ENCODE data around the gene HDHD5. TPM values are rescaled to one million over a fixed set of nuclear protein-coding genes. Genes with fewer than 3 reads are reported as not detected.

The HDHD5 gene
- total and polyA plus RNA-seq, 4 donors = 13.2 to 46.1 (median 35.9) TPM

GRCh38 chr22:17145021-17145680 is 13.9 kb downstream of the HDHD5 start:
- TF ChIP-seq MAX (IDR thresholded peaks at IDR 0.05) = no peak
- TF ChIP-seq FOXA1 (IDR thresholded peaks at IDR 0.05) = no peak
- no peak for TF ChIP-seq FOXA2 (IDR thresholded peaks at IDR 0.05)
- TF ChIP-seq RAD21 (IDR thresholded peaks at IDR 0.05) = no peak
- TF ChIP-seq EGR1 (IDR thresholded peaks at IDR 0.05; ENCODE audit: low read depth in 2 of 2) = no peak
- TF ChIP-seq ATF3 (IDR thresholded peaks at IDR 0.05) = no peak
- no peak for TF ChIP-seq SP1 (IDR thresholded peaks at IDR 0.05)
- TF ChIP-seq ZBTB33 (IDR thresholded peaks at IDR 0.05) = no peak
- TF ChIP-seq HNF4A (conservative IDR thresholded peaks at IDR 0.05) = no peak
- no peak for TF ChIP-seq CTCF (IDR thresholded peaks at IDR 0.05; ENCODE audit: low read depth, low read length, missing input control)
- no peak for TF ChIP-seq RXRA (IDR thresholded peaks at IDR 0.05)
- no peak for TF ChIP-seq GABPA (IDR thresholded peaks at IDR 0.05 in 1 of 2, conservative IDR thresholded peaks at IDR 0.05 in 1 of 2)
- TF ChIP-seq NR2F2 (IDR thresholded peaks at IDR 0.05) = no peak
- TF ChIP-seq REST (IDR thresholded peaks at IDR 0.05) = no peak
- no peak for TF ChIP-seq TAF1 (conservative IDR thresholded peaks at IDR 0.05)
- TF ChIP-seq YY1 (IDR thresholded peaks at IDR 0.05) = no peak
- TF ChIP-seq HNF4G (IDR thresholded peaks at IDR 0.05) = no peak
- Histone ChIP-seq H3K27ac (ENCODE audit: low read depth in 1 of 2, low read length in 2 of 2) (no peak overlapping the region), H3K36me3 (ENCODE audit: control insufficient read depth in 4 of 4, insufficient read depth in 3 of 4, low read depth in 1 of 4, low read length in 3 of 4) (peaks cover 5 to 41% (median 31%) of the 10 kb centered on the region in 4 donors), H3K9ac (ENCODE audit: low read depth in 1 of 2, low read length in 2 of 2) (no peak overlapping the region), H3K4me1 (ENCODE audit: control insufficient read depth in 4 of 4, insufficient read depth in 4 of 4, low read length in 3 of 4) (peaks cover 10 to 12% (median 10%) of the 10 kb centered on the region in 4 donors), H3K27me3 (ENCODE audit: control insufficient read depth in 4 of 4, insufficient read depth in 4 of 4, low read length in 3 of 4) (no peaks in the 10 kb centered on the region), H3K4me3 (ENCODE audit: low read depth in 1 of 3, low read length in 3 of 3) (no peak overlapping the region), H3K9me3 (ENCODE audit: control insufficient read depth in 4 of 4, low read length in 3 of 4) (no peaks in the 10 kb centered on the region)
- 89% methylated on average over 8 of the region's 8 CpGs for WGBS
- DNase-seq (ENCODE audit: low spot score) = no peak

Data from liver (tissue), 9 donors.